HEK293 (cell line): Measurements from ENCODE around the gene OR1N2.

Source experiments
- CTCF ChIA-PET: fragments of 350-600 bp; formaldehyde crosslinking; extraction: SDS; loops from one replicate; lab custom pipeline; 2021; ENCODE audit warnings: antibody characterized with exemption; lab: Yijun Ruan, JAX
- POLR2A ChIA-PET: fragments of 300-600 bp; formaldehyde crosslinking; extraction: SDS; loops from one replicate; lab custom pipeline; 2020; ENCODE audit warnings: antibody characterized with exemption, inconsistent platforms; lab: Yijun Ruan, JAX
- H3K27ac ChIP-seq: fragments of 200-500 bp; sonication (Bioruptor generic); 2 replicates; pipeline ENCODE4 v1.5.1; 2014; ENCODE audit warnings: low read depth, low read length, control low read depth, inconsistent platforms; ENCODE audit errors: extremely low read depth
- H3K36me3 ChIP-seq, 2 experiments: fragments of 200-500 bp in 1 of 2; sonication (Bioruptor generic) in 1 of 2; 1 replicate in 1 of 2; 2 replicates in 1 of 2; pipeline ENCODE4 v1.5.1; 2014 to 2017; ENCODE audit warnings: inconsistent platforms in 2 of 2, low read length in 2 of 2; ENCODE audit not compliant: control insufficient read depth in 2 of 2, insufficient read depth in 1 of 2
- H3K4me1 ChIP-seq: fragments of 200-500 bp; sonication (Bioruptor generic); 2 replicates; pipeline ENCODE4 v1.5.1; 2014; ENCODE audit warnings: mild to moderate bottlenecking, low read length, inconsistent platforms; ENCODE audit not compliant: control insufficient read depth, insufficient read depth
- H3K4me3 ChIP-seq: 2 replicates; pipeline ENCODE4 v1.5.1; 2011; ENCODE audit warnings: low read depth, mild to moderate bottlenecking, control low read depth, low read length, moderate library complexity
- H3K9me3 ChIP-seq: fragments of 200-500 bp; sonication (Bioruptor generic); 2 replicates; pipeline ENCODE4 v1.5.1; 2014; ENCODE audit warnings: low read depth, low read length, inconsistent platforms; ENCODE audit not compliant: control insufficient read depth, insufficient read depth
- ELK4 ChIP-seq: IDR thresholded peaks from 2 replicates; pipeline ENCODE4 v1.6.1; 2011; ENCODE audit warnings: mild to moderate bottlenecking, low read depth, low read length, borderline replicate concordance
- HIC1 ChIP-seq: fragments of 450-650 bp; formaldehyde crosslinking; IDR thresholded peaks from 2 replicates; pipeline ENCODE4 v1.5.1; 2016; ENCODE audit warnings: missing biosample characterization, missing genetic modification characterization
- KLF7 ChIP-seq: fragments of 450-650 bp; formaldehyde crosslinking; IDR thresholded peaks from 2 replicates; pipeline ENCODE4 v1.5.1; 2016; ENCODE audit warnings: missing biosample characterization, missing genetic modification characterization, borderline replicate concordance
- PRDM1 ChIP-seq: fragments of 450-650 bp; formaldehyde crosslinking; IDR thresholded peaks from 2 replicates; pipeline ENCODE4; 2016; ENCODE audit warnings: missing biosample characterization, missing genetic modification characterization
- PRDM10 ChIP-seq: fragments of 450-650 bp; formaldehyde crosslinking; IDR thresholded peaks from 2 replicates; pipeline ENCODE4 v1.5.1; 2016; ENCODE audit warnings: missing biosample characterization, missing genetic modification characterization
- SP2 ChIP-seq: fragments of 450-650 bp; formaldehyde crosslinking; IDR thresholded peaks from 2 replicates; pipeline ENCODE4 v1.5.1; 2016; ENCODE audit warnings: missing biosample characterization, missing genetic modification characterization
- SP3 ChIP-seq: fragments of 450-650 bp; formaldehyde crosslinking; IDR thresholded peaks from 2 replicates; pipeline ENCODE4 v1.5.1; 2016; ENCODE audit warnings: missing biosample characterization, missing genetic modification characterization
- ZBTB49 ChIP-seq: fragments of 450-650 bp; formaldehyde crosslinking; IDR thresholded peaks from 2 replicates; pipeline ENCODE4 v1.5.1; 2016; ENCODE audit warnings: missing biosample characterization, missing genetic modification characterization, low read depth
- ZFP3 ChIP-seq: fragments of 450-650 bp; formaldehyde crosslinking; IDR thresholded peaks from 2 replicates; pipeline ENCODE4 v1.5.1; 2016; ENCODE audit warnings: low read depth, missing biosample characterization, missing genetic modification characterization
- ZNF174 ChIP-seq: fragments of 450-650 bp; formaldehyde crosslinking; IDR thresholded peaks from 2 replicates; pipeline ENCODE4 v1.5.0; 2017; ENCODE audit warnings: missing biosample characterization, mild to moderate bottlenecking, missing genetic modification characterization
- ZNF24 ChIP-seq: fragments of 450-650 bp; formaldehyde crosslinking; IDR thresholded peaks from 2 replicates; pipeline ENCODE4 v1.5.1; 2016; ENCODE audit warnings: missing biosample characterization, missing genetic modification characterization
- ZNF248 ChIP-seq: fragments of 450-650 bp; formaldehyde crosslinking; IDR thresholded peaks from 2 replicates; pipeline ENCODE4 v1.5.1; 2017; ENCODE audit warnings: missing biosample characterization, missing genetic modification characterization
- ZNF26 ChIP-seq: fragments of 450-650 bp; formaldehyde crosslinking; IDR thresholded peaks from 2 replicates; pipeline ENCODE4 v1.5.1; 2016; ENCODE audit warnings: missing biosample characterization, missing genetic modification characterization
- ZNF433 ChIP-seq: fragments of 450-650 bp; formaldehyde crosslinking; IDR thresholded peaks from 2 replicates; pipeline ENCODE4 v1.5.1; 2016; ENCODE audit warnings: missing biosample characterization, missing genetic modification characterization, low read depth
- ZNF48 ChIP-seq: fragments of 450-650 bp; formaldehyde crosslinking; IDR thresholded peaks from 2 replicates; pipeline ENCODE4 v1.5.1; 2016; ENCODE audit warnings: missing biosample characterization, missing genetic modification characterization
- ZNF561 ChIP-seq: fragments of 450-650 bp; IDR thresholded peaks from 2 replicates; pipeline ENCODE4 v1.5.1; 2018; ENCODE audit warnings: missing biosample characterization, missing genetic modification characterization, borderline replicate concordance
- ZNF596 ChIP-seq: fragments of 450-650 bp; IDR thresholded peaks from 2 replicates; pipeline ENCODE4 v1.5.0; 2018; ENCODE audit warnings: missing biosample characterization, mild to moderate bottlenecking, missing genetic modification characterization, moderate library complexity
- ZNF670 ChIP-seq: fragments of 450-650 bp; formaldehyde crosslinking; IDR thresholded peaks from 2 replicates; pipeline ENCODE4 v1.5.1; 2016; ENCODE audit warnings: missing biosample characterization, missing genetic modification characterization, low read depth
- ZNF677 ChIP-seq: fragments of 450-650 bp; IDR thresholded peaks from 2 replicates; pipeline ENCODE4 v1.5.0; 2018; ENCODE audit warnings: missing biosample characterization, mild to moderate bottlenecking, missing genetic modification characterization, moderate library complexity
- ZNF776 ChIP-seq: fragments of 450-650 bp; formaldehyde crosslinking; IDR thresholded peaks from 2 replicates; pipeline ENCODE4 v1.5.0; 2017; ENCODE audit warnings: missing biosample characterization, missing genetic modification characterization, borderline replicate concordance
- ZNF785 ChIP-seq: fragments of 450-650 bp; formaldehyde crosslinking; IDR thresholded peaks from 2 replicates; pipeline ENCODE4 v1.5.1; 2016; ENCODE audit warnings: missing biosample characterization, missing genetic modification characterization
- ZNF837 ChIP-seq: fragments of 450-650 bp; formaldehyde crosslinking; IDR thresholded peaks from 2 replicates; pipeline ENCODE4 v1.5.1; 2016; ENCODE audit warnings: missing biosample characterization, missing genetic modification characterization
- ZSCAN16 ChIP-seq: fragments of 450-650 bp; formaldehyde crosslinking; IDR thresholded peaks from 2 replicates; pipeline ENCODE4 v1.5.1; 2016; ENCODE audit warnings: missing biosample characterization, missing genetic modification characterization

The OR1N2 gene

GRCh38 chr9:122506964-122507363, 45.9 kb upstream of the OR1N2 start (continued):
- TF ChIP-seq ZNF837: no peak
- no peak for TF ChIP-seq ZNF677 (tag by site-specific recombination)

- ChIA-PET CTCF (interaction anchor here (0.9 kb wide), 1 partner anchor 12 kb away, joined by 3 read pairs; no protein-coding TSS in a partner anchor), POLR2A (no interaction called here)
- Histone ChIP-seq H3K4me1 (no peaks in the 10 kb centered on the region), H3K4me3 (no peak within 1 kb of the TSS), H3K36me3 (no peaks in the 10 kb centered on the region), H3K27ac (no peak within 1 kb of the TSS), H3K9me3 (no peaks in the 10 kb centered on the region)
- no peak for TF ChIP-seq HIC1 (tag by site-specific recombination)
- no peak for TF ChIP-seq ZNF48 (tag by site-specific recombination)
- no peak for TF ChIP-seq ZNF596
- no peak for TF ChIP-seq PRDM10 (tag by site-specific recombination)
- no peak for TF ChIP-seq ELK4
- TF ChIP-seq KLF7: no peak
- TF ChIP-seq ZNF248 (tag by site-specific recombination): no peak
- TF ChIP-seq ZNF174 (tag by site-specific recombination): no peak
Measured at GRCh38 chr9:122510502-122510901, 42.4 kb upstream of the OR1N2 start, which contains the start of gene OR1J2. OR1J2 (plus strand) TSS chr9:122510802; CDS start chr9:122510802, 0 bp downstream.

- Histone ChIP-seq H3K4me1 (no peaks in the 10 kb centered on the region), H3K9me3 (no peaks in the 10 kb centered on the region), H3K27ac (no peak overlapping the region), H3K4me3 (no peak overlapping the region), H3K36me3 (no peaks in the 10 kb centered on the region)
- ChIA-PET POLR2A (no interaction called here), CTCF (interaction anchor here (1.4 kb wide), 1 partner anchor 395 kb away, joined by 3 read pairs; no protein-coding TSS in a partner anchor)
- TF ChIP-seq ZSCAN16 (tag by site-specific recombination) (no peak), ZFP3 (tag by site-specific recombination) (no peak), SP2 (tag by site-specific recombination) (no peak), ZNF677 (tag by site-specific recombination) (no peak), ZNF776 (tag by site-specific recombination) (no peak), ZBTB49 (tag by site-specific recombination) (no peak), ZNF670 (tag by site-specific recombination) (no peak), ZNF26 (tag by site-specific recombination) (no peak), ZNF24 (no peak), SP3 (tag by site-specific recombination) (no peak), PRDM1 (tag by site-specific recombination) (no peak), ZNF561 (tag by site-specific recombination) (no peak), ZNF433 (no peak), ZNF785 (tag by site-specific recombination) (no peak)
Measured at GRCh38 chr9:122518226-122518625, 34.7 kb upstream of the OR1N2 start.
